AG10803 (cell line): ENCODE measurements around the gene SPINDOC.

ENCODE experiments used
- DNase-seq: peaks from one replicate; pipeline ENCODE4 v3.0.0; 2010; ENCODE audit warnings: low read depth
- H3K4me3 ChIP-seq: 2 replicates; pipeline ENCODE4 v1.5.1; 2011; ENCODE audit warnings: mild to moderate bottlenecking, low read length, control low read depth
- TF ChIP-seq, protein P1 (sequence below): conservative IDR thresholded peaks from 2 replicates; pipeline ENCODE4 v1.5.1; 2011; ENCODE audit warnings: mild to moderate bottlenecking, low read length, control low read depth, inconsistent platforms

SPINDOC gene

DNA sequence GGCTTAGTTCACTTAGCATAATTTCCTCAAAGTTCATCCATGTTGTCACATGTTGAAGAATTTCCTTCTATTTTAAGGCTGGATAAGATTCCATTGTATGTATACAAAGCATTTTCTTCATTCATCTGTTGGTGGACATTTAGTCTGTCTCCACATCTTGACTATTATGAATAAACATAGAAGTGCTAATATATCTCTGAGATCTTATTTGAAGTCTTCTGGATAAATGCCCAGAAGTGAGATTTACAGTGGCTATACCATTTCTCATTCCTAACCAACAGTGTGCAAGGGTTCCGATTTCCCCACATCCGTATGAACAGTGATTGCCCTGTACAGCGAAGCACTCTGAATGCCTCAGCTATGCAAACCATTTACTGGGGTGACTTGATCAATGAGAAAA lies 38.1 kb upstream of the SPINDOC start:
- no peak overlapping the region for H3K4me3 ChIP-seq
- DNase-seq = no peak

DNA sequence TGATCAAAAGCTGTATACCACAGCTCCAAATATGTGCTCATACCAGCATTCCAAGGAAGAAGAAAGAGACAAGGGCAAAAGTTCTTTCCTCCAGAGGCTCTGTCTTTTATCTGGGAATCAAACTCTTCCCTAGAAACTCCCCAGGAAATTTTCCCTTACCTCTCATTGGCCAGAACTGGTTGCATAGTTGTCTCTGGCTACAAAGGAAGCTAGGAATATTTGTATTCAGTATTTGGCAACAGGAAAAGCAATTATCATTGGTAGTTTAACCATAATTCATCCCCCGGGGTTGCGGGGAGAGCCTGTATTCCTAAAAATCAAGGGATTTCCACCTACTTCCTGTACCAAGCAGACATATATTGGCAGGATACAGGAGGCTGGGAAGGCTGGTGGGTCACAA lies 34.2 kb upstream of the SPINDOC start:
- H3K4me3 ChIP-seq = no peak overlapping the region
- TF ChIP-seq, protein P1, sequence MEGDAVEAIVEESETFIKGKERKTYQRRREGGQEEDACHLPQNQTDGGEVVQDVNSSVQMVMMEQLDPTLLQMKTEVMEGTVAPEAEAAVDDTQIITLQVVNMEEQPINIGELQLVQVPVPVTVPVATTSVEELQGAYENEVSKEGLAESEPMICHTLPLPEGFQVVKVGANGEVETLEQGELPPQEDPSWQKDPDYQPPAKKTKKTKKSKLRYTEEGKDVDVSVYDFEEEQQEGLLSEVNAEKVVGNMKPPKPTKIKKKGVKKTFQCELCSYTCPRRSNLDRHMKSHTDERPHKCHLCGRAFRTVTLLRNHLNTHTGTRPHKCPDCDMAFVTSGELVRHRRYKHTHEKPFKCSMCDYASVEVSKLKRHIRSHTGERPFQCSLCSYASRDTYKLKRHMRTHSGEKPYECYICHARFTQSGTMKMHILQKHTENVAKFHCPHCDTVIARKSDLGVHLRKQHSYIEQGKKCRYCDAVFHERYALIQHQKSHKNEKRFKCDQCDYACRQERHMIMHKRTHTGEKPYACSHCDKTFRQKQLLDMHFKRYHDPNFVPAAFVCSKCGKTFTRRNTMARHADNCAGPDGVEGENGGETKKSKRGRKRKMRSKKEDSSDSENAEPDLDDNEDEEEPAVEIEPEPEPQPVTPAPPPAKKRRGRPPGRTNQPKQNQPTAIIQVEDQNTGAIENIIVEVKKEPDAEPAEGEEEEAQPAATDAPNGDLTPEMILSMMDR = no peak
- DNase-seq = no peak

More for the DNA sequence above, 38.1 kb upstream of the SPINDOC start:
- TF ChIP-seq, protein P1 = no peak

DNA sequence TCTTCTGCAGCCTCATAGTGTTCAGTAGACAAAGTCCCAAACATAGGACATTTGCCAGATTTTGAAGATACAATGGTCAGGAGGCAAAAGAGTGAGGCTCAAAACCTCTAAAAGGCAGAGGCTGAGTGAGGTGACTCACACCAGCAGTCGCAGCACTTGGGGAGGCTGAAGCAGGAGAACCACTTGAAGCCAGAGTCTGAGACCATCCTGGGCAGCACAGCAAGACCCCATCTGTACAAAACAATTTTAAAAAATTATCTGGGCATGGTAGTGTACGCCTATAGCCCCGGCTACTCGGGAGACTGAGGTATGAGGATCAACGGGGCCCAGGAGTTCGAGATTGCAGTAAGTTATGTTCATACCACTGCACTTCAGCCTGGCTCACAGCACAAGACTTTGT lies 30.5 kb upstream of the SPINDOC start:
- no peak overlapping the region for H3K4me3 ChIP-seq
- TF ChIP-seq, protein P1 = no peak
- DNase-seq = no peak

DNA sequence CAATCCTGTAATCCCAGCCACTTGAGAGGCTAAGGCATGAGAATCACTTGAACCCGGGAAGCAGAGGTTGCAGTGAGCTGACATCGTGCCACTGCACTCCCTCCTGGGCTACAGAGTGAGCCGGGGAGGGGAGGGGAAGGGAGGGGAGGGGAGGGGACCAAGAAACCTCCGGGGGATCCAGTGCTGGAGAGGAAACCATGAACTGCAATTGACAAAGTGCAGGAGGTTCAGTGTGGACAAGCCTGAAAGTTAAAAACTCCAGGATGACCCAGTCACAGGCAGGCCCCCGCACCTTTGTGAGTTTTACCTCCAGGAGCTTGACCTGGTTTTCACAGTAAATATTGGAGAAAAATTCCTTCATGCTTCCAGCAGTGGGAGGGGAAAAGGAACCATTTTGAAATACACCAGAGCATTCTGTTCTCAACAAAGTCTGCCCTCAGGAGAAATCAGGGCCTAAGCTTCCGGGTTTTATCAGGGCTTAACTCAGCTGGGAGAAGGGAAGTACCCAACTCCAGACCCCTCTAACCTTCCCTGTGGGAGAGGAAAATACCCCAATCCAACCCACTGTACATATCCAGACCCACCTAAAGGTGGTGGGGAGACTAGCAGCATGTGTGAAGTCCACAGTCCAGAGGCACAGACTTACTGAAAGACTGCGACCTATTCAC lies 29.2 kb upstream of the SPINDOC start:
- TF ChIP-seq, protein P1 = no peak
- no peak for DNase-seq
- no peak overlapping the region for H3K4me3 ChIP-seq

DNA sequence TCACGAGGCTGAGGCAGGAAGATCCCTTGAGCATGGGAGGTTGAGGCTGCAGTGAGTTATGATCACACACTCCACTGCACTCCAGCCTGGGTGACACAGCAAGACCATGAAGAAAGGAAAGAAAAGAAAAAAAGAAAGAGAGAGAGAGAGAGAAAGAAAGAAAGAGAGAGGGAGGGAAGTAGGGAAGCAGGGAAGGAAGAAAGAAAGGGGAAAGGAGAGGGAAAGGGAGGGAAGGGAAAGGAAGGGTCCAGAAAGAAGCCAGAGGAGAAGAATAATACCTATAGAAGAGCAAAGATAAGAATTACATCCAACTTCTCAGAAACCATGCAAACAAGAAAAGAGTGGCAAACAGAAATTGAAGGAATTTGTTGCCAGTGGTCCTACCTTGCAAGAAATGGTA lies 27.4 kb upstream of the SPINDOC start:
- no peak for DNase-seq
- TF ChIP-seq, protein P1 = no peak
- no peak overlapping the region for H3K4me3 ChIP-seq

DNA sequence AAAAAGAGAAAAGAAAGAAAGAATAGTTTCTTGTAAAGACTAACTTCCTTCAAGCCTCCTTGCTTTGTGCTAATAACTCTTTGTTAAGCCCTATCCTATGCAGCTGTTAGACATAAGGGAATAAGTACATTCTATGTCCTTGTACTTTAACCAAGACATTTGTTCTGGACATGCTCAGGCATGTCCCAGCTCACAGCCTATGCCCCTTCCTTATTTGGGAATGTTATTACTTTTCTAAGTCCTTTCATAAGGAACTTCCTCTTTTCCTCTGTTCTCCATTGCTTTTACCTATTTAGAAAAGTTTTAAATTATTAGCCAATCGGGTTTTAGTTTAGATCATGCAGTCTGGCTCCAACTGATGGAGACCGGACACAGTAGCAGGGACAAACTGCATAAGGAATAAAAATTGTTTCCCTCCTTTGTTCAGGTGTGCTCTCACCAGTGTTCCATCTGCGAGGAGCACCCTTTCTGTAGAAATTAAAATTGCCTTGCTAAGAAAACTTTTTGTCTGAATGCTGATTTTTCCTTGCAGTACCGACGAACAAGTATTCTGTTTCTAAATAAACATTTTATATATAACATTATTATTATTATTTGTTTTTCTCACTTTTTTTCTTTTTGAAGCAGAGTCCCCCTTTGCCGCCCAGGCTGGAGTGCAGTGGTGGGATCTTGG lies 21.6 kb upstream of the SPINDOC start:
- H3K4me3 ChIP-seq = no peak overlapping the region
- DNase-seq = no peak
- TF ChIP-seq, protein P1 = no peak

DNA sequence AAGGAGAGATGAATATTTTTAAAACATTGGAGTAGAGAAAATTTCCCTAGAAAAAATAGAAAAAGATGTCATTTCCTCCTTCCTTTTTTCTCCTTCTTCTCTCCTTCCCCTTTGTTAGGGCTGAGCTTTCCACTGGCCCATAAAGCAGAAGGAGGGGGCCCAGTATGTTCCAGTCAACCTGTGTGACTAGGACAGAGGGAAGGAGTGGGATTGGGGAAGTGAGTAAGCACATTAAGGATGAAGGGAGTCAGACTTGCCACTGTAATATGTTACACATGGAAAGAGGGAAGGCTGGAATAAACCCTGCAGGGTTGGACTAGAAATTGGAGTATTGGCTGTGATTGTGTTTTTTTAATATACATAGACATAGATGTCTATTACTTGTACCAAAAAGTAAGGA lies 20.1 kb upstream of the SPINDOC start:
- TF ChIP-seq, protein P1 = no peak
- no peak overlapping the region for H3K4me3 ChIP-seq
- no peak for DNase-seq
